GM21526 (cell line): Measurements from ENCODE around the gene RPL27A.
A peak's percentile ranks its signal among the peaks of the same experiment; 100 is the strongest.

Source experiments
- ATAC-seq: cut with Tn5 transposase; IDR thresholded peaks from one replicate; pipeline ENCODE4 v1.9.1; 2021; ENCODE audit warnings: moderate library complexity; ENCODE audit not compliant: unreplicated experiment, low FRiP score

The RPL27A gene

GRCh38 chr11:8719721-8720120 lies 37.1 kb downstream of the RPL27A start:
- ATAC-seq, result no peak

GRCh38 chr11:8720352-8720751 lies 37.8 kb downstream of the RPL27A start:
- no peak for ATAC-seq

- no peak for ATAC-seq
These were observed 38.4 kb downstream of the RPL27A start for GRCh38 chr11:8720868-8721608.

- no peak for ATAC-seq
These were observed 39.3 kb downstream of the RPL27A start for GRCh38 chr11:8721609-8722500.

- no peak for ATAC-seq
These were observed 40.2 kb downstream of the RPL27A start for GRCh38 chr11:8722809-8723208.

GRCh38 chr11:8723711-8724110 lies 41.1 kb downstream of the RPL27A start:
- no peak for ATAC-seq

- ATAC-seq, result no peak
These were observed 42.1 kb downstream of the RPL27A start for GRCh38 chr11:8724682-8725081.

GRCh38 chr11:8726395-8726794 lies 43.8 kb downstream of the RPL27A start:
- ATAC-seq, result no peak

- ATAC-seq, result no peak
These were observed 46.0 kb downstream of the RPL27A start for GRCh38 chr11:8728563-8728962.

- ATAC-seq, result no peak
These were observed 46.5 kb downstream of the RPL27A start for GRCh38 chr11:8729067-8729466.

- no peak for ATAC-seq
These were observed 47.5 kb downstream of the RPL27A start for GRCh38 chr11:8729837-8730696.

- no peak for ATAC-seq
These were observed 48.1 kb downstream of the RPL27A start for GRCh38 chr11:8730697-8731020.

- ATAC-seq, result peak; percentile 32
These were observed 49.2 kb downstream of the RPL27A start for GRCh38 chr11:8731647-8732323.

GRCh38 chr11:8732324-8732670 lies 49.7 kb downstream of the RPL27A start:
- ATAC-seq, result peak; percentile 84

GRCh38 chr11:8732748-8733241 lies 50.2 kb downstream of the RPL27A start:
- no peak for ATAC-seq

- no peak for ATAC-seq
These were observed 51.3 kb downstream of the RPL27A start for GRCh38 chr11:8733852-8734251.

- no peak for ATAC-seq
These were observed 52.5 kb downstream of the RPL27A start for GRCh38 chr11:8735094-8735493.

- no peak for ATAC-seq
These were observed 56.8 kb downstream of the RPL27A start for GRCh38 chr11:8739309-8739793.
